ENCODE measurements around the gene RPL26.

RPL26 gene

DNA sequence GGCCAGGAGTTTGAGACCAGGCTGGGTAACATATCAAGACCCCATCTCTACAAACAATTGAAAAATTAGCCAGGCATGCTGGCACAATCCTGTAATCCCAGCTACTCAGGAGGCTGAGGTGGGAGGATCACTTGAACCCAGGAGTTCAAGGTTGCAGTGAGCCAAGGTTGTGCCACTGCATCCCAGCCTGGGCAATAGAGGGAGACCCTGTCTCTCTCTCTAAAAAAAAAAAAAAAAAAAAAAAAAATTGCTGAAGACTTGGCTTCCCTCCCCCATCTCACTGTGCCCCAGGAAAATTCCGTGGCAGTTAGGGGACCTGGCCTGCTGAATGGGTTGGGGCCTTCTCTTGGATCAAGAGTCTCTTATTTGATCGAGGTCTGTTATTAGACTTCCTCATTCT, 43.5 kb downstream of the RPL26 start, which contains the start of gene ODF4:
Gene ODF4, plus strand, starts transcription at position 301 of the 400 bp plus-strand sequence. CDS start 212 bp downstream, outside the sequence.
- H3K36me3 ChIP-seq (ENCODE audit: insufficient read depth, low read length): no peaks in the 10 kb centered on the region
- no peaks in the 10 kb centered on the region for H3K4me1 ChIP-seq (ENCODE audit: insufficient read depth, low read length)
- H3K4me3 ChIP-seq (ENCODE audit: low read depth in 1 of 2, low read length in 2 of 2): no peak within 1 kb of the TSS
- no peaks in the 10 kb centered on the region for H3K9me3 ChIP-seq (ENCODE audit: low read length)
- H3K27me3 ChIP-seq (ENCODE audit: control insufficient read depth in 1 of 2, insufficient read depth in 2 of 2, low read length in 2 of 2): no peaks in the 10 kb centered on the region
- H3K27ac ChIP-seq (ENCODE audit: low read depth, low read length): no peak within 1 kb of the TSS
- no peak within 1 kb of the TSS for H3K9ac ChIP-seq (ENCODE audit: low read length)

DNA sequence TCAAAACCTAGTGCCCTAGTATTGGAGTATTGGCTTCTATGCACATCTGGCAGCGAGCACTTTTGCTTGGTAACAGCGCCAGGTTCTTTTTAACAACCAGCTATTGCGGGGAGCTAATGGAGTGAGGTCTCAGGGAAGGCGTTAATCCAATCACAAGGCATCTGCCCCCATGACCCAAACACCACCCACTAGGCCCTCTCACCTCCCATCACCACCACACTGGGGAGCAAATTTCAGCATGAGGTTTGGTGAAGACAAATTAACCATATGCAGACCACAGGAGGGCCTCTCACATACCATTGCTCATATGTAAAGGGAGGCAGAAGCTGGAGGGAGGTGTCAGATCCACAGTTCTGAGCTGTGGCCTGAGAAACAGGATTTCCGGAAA, 44.2 kb downstream of the RPL26 start:
- H3K9ac ChIP-seq (ENCODE audit: low read length): no peak overlapping the region
- H3K4me3 ChIP-seq (ENCODE audit: low read depth in 1 of 2, low read length in 2 of 2): no peak overlapping the region
- H3K4me1 ChIP-seq (ENCODE audit: insufficient read depth, low read length): no peaks in the 10 kb centered on the region
- H3K27ac ChIP-seq (ENCODE audit: low read depth, low read length): no peak overlapping the region
- H3K36me3 ChIP-seq (ENCODE audit: insufficient read depth, low read length): no peaks in the 10 kb centered on the region
- H3K9me3 ChIP-seq (ENCODE audit: low read length): no peaks in the 10 kb centered on the region
- H3K27me3 ChIP-seq (ENCODE audit: control insufficient read depth in 1 of 2, insufficient read depth in 2 of 2, low read length in 2 of 2): no peaks in the 10 kb centered on the region

DNA sequence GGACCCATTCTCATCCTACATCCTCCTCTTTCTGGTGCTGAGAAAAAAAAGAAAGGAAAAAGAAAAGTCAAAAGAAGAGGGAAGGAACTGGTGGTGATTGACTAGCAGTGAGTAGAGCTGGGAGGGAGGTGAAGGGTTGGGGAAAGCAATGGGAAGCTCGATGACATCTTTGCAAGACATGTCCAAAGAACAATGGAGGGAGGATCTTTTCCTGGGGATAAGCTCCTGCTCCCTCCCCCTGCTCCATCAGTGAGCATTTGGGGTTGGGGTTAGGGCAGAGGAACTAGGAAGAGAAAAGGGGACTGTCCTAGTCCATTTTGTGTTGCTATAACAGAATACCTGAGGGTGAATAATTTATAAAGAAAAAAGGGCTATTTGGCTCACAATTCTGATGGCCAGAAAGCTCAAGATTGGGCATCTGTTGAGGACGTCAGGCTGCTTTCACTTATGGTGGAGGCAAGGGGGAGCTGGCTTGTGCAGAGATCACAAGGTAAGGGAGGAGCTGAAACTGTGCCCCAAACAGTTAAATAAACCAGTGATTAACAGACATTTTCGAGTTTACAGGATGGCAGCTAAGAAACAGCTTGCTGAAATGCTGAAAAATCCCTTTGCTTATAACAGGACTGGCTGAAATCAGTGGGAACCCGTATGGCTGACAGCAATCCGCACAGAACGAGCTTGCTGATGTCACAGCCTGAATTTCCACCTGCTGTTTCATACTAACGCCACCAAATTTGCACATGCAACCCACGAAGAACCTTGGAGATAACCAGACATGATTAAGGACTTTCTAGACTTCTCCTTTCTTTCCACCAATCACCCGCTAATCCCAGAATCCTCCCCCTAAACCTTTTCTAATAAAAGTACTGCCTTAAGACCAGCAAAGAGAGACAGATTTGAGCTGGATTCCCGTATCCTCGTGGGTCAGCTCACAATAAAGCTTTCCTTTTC, 44.9 kb downstream of the RPL26 start:
- H3K27me3 ChIP-seq (ENCODE audit: control insufficient read depth in 1 of 2, insufficient read depth in 2 of 2, low read length in 2 of 2): no peaks in the 10 kb centered on the region
- no peaks in the 10 kb centered on the region for H3K36me3 ChIP-seq (ENCODE audit: insufficient read depth, low read length)
- no peaks in the 10 kb centered on the region for H3K9me3 ChIP-seq (ENCODE audit: low read length)
- no peak overlapping the region for H3K4me3 ChIP-seq (ENCODE audit: low read depth in 1 of 2, low read length in 2 of 2)
- H3K9ac ChIP-seq (ENCODE audit: low read length): no peak overlapping the region
- no peaks in the 10 kb centered on the region for H3K4me1 ChIP-seq (ENCODE audit: insufficient read depth, low read length)
- no peak overlapping the region for H3K27ac ChIP-seq (ENCODE audit: low read depth, low read length)

GRCh38 chr17:8333281-8333680, 49.7 kb downstream of the RPL26 start:
- Histone ChIP-seq H3K36me3 (ENCODE audit: insufficient read depth, low read length) (no peaks in the 10 kb centered on the region), H3K27me3 (ENCODE audit: control insufficient read depth in 1 of 2, insufficient read depth in 2 of 2, low read length in 2 of 2) (no peaks in the 10 kb centered on the region), H3K9me3 (ENCODE audit: low read length) (no peaks in the 10 kb centered on the region), H3K4me1 (ENCODE audit: insufficient read depth, low read length) (no peaks in the 10 kb centered on the region), H3K4me3 (ENCODE audit: low read depth in 1 of 2, low read length in 2 of 2) (no peak overlapping the region), H3K27ac (ENCODE audit: low read depth, low read length) (no peak overlapping the region), H3K9ac (ENCODE audit: low read length) (no peak overlapping the region)

DNA sequence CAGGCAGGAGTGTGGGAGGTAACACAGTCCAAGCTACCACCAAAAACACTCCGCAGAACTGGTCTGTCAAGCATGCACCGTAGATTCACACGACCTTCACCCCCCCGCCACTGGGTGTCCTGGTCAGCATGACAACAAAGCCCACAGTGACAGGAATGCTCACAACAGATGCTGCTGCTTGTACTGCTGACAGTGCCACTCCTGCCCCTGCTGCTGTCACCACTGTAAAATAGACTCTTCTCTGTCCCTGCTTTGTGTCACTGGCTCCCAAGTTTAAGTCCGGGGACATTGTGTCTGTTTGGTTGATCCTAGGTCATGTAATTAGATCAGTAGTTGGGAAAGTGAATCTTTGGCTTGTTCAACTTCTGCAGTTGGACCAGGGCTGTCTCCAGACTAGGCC, 50.3 kb downstream of the RPL26 start:
- Histone ChIP-seq H3K27ac (ENCODE audit: low read depth, low read length) (no peak overlapping the region), H3K4me3 (ENCODE audit: low read depth in 1 of 2, low read length in 2 of 2) (no peak overlapping the region), H3K27me3 (ENCODE audit: control insufficient read depth in 1 of 2, insufficient read depth in 2 of 2, low read length in 2 of 2) (no peaks in the 10 kb centered on the region), H3K4me1 (ENCODE audit: insufficient read depth, low read length) (no peaks in the 10 kb centered on the region), H3K9ac (ENCODE audit: low read length) (no peak overlapping the region), H3K9me3 (ENCODE audit: low read length) (no peaks in the 10 kb centered on the region), H3K36me3 (ENCODE audit: insufficient read depth, low read length) (no peaks in the 10 kb centered on the region)

DNA sequence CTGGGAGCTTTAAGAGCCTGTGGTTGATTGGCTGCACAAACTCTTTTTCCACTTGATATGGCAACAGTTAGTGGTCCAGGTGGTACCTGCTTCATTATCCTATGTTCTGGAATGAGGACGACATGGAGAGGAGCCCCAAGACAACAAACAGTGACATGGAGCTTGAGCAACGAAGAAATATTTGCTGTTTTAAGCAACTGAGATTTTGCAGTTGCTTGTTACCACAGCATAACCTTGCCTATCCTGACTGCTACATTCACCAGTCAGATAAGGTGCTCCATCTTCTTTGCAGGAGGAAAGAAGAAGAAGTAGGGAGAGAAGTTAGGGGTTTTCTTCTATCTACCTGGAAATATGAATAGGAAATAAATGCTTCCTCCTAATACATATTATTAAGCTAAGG, 50.9 kb downstream of the RPL26 start:
- Histone ChIP-seq H3K9me3 (ENCODE audit: low read length) (no peaks in the 10 kb centered on the region), H3K4me3 (ENCODE audit: low read depth in 1 of 2, low read length in 2 of 2) (no peak overlapping the region), H3K4me1 (ENCODE audit: insufficient read depth, low read length) (no peaks in the 10 kb centered on the region), H3K9ac (ENCODE audit: low read length) (no peak overlapping the region), H3K27ac (ENCODE audit: low read depth, low read length) (no peak overlapping the region), H3K27me3 (ENCODE audit: control insufficient read depth in 1 of 2, insufficient read depth in 2 of 2, low read length in 2 of 2) (peaks cover 0 to 5% of the 10 kb centered on the region in 2 donors), H3K36me3 (ENCODE audit: insufficient read depth, low read length) (no peaks in the 10 kb centered on the region)

Measured in muscle layer of colon (tissue), 2 donors.